Endometrial microvascular endothelial cells (primary cell): ENCODE measurements around the gene HCFC1. TPM values are rescaled to one million over a fixed set of nuclear protein-coding genes. Genes with fewer than 3 reads are reported as not detected.

ENCODE experiments used
- in situ Hi-C: cut with HindIII; loops from 2 replicates; pipeline ENCODE4 v1.10.0; 2017; ENCODE audit warnings: low sequenced_read_pairs, low pct_unique_long_range_greater_than_20kb; ENCODE audit errors: inconsistent ontology term
- total RNA-seq: library from RNA; depleted of rRNA; stranded (reverse); fragments of >200 nt; gene quantifications from one replicate; pipeline ENCODE4 v1.2.3, GENCODE V29; 2015; ENCODE audit errors: inconsistent ontology term

The HCFC1 gene
- total RNA-seq, 1 donor from 2014 or later: 44.8 TPM

DNA sequence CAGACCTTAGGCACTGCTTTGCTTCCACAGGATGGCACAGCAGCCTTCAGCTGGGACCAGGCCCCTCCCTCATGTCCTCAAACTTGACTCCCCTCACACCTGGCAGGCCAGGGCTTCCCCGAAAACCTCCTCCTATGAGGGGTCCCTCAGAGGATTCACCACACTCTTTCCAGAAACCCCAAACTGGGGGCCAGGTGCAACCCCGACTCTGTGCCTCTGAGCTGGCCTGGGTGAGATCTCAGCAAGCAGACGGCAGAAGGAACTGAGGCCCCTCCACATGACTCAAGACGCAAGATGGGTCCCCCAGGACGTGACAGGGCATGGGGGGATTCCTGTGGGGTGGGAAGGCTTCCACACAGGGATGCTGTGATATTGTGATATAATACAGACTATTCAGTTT is 6.2 kb downstream of the HCFC1 start:
- in situ Hi-C loops: no loop called here

DNA sequence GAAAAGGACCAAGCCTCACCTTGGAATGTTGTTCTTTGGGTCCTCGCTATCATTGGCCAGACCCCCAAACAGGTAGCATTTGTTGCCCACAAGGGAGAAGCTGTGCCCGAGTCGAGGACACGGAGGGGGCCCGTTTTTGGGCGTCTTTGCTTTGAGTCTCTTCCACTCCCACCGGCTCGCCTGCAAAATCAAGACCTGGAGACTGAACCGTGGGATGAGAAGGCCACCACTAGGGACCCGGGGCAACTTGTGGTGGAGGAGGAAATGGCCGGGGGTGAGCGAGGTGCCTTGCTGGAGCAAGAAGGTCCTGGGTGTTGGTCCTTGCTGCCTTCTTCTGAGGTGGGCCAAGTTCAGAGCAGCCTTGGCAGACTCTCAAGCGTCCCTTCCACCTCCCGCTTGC is 7.5 kb downstream of the HCFC1 start:
- in situ Hi-C loops: no loop called here

DNA sequence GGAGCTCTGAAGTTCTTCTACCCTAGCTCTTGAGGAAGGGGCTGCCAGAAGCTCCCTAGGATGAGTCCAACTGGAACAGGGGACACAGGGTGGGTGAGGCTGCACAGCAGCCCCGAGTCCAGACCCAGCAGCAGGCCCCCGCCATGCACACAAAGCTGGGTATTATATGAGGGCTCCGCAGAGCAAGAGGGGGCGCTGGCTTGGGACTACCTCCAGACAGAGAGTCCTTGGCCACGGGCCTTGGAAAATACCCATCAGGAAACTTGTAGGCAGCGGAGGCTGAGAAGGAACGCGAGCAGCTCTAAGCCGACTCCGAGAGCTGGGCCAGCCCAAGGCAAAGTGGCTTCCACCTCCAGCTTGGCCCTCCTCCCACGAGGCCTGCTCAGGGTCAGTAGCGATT is 8.1 kb downstream of the HCFC1 start:
- in situ Hi-C loops: no loop called here

DNA sequence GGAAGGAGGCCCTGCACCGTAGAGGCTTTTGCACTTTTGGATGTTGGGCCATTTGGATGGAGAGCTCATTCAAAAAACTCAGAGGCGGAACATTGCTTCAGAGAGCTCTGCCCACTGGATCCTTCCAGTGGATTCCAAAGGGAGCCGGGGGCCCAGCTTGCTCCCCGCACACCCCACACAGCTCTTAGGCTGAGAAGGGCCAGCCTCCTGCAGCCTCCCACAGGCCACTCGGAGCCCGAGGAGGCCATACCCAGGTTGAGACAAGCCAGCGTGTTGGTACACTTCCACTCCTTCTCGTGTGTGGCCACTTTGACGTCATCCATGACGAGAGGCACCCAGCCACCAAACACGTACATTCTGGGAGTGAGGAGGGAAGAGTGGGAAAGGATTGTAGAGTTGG is 10.3 kb downstream of the HCFC1 start:
- in situ Hi-C loops: no loop called here

DNA sequence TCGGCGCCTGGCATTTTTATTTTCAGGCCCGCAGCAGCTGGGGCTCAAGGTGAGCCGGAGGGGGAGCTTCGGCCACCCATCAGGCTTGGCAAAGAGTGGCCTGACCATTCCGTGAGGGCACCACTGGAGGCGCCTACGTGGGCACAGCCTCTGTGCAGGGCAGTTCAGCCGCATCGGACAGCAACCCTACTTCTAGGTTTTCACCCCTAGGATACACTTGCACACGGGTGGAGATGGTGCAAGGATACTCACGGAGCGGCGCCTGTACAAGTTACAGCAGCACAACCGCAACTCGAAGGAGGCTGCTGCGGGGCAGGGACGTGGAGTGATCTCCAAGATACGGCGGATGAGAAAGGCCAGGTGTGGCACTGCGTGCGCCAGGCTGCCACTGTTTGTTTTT is 10.8 kb downstream of the HCFC1 start:
- in situ Hi-C loops: no loop called here

DNA sequence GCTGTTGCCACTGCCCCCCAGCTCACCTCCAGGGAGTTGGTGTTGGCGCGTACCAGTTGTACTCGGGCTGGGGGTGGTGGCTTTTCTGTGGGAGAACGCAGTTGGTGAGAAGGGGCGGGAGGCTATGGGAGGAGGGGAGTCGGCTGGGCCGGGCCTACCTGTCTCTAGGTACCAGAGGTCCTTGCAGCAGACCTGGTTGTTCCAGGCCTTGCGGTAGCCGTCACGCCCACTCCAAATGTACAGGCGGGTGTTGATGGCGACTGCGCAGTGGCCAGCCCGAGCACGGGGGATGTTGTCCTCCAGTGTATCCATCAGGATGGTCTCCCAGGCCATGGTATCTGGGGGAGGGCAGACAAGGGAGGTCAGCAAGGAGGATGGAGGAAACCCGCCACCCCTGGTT is 11.5 kb downstream of the HCFC1 start:
- in situ Hi-C loops: no loop called here

DNA sequence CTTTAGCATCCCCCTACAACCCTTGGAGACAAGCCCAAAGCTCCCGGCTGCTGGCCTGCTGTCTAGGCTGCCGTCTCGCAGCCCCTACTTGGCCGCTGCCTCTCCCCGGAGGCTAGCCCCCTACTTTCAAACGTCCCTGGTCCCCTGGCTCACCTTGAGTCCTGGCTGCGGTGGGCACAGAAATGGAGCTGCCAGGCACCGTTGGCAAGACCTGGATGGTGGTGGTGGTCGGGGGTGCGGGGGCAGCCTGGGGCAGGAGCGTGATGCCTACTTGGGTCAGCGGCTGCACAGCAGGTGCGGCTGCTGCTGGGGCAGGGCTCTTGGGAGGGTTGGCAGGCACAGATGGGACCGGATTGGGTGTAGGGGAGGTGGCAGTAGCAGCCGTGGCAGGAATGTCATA is 12.0 kb downstream of the HCFC1 start:
- in situ Hi-C loops: no loop called here

DNA sequence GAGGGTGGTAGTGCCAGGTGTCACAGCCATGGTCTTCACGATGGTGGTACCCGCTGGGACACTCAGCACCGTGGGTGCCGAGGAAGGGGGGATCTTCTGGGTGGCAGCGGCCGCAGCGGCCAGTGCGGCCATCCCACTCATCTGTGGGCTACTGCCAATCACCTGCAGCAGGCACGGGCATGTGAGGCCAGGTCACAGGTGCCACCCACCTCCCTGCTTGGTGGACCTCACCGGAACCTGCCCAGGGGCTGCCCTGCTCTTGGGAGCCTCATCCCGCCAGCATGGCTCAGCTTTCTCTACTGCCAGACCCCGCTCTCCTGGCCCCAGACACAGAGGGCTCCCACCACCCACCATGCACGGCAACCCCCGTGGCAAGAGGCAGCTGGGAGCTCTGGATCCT is 13.0 kb downstream of the HCFC1 start:
- in situ Hi-C loops: no loop called here

DNA sequence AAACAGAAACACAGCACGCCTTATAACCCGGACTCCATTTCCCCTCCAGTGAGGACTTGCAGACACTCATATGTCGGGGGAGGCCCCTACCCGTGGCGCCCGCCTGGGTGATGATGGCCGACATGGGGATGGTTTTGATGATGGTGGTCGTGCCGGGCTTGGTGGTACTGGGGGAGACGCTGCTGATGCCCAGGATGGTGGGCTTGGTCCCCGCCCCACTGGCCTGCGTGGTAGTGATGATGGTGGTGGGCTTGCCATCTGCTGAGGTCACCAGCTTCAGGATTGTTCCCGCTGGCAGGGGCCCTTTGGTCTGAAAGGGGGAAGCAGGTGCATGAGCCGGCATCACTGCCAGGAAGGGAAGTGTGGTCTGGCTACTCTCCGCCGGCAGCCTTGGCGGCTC is 14.4 kb downstream of the HCFC1 start:
- in situ Hi-C loops: no loop called here

DNA sequence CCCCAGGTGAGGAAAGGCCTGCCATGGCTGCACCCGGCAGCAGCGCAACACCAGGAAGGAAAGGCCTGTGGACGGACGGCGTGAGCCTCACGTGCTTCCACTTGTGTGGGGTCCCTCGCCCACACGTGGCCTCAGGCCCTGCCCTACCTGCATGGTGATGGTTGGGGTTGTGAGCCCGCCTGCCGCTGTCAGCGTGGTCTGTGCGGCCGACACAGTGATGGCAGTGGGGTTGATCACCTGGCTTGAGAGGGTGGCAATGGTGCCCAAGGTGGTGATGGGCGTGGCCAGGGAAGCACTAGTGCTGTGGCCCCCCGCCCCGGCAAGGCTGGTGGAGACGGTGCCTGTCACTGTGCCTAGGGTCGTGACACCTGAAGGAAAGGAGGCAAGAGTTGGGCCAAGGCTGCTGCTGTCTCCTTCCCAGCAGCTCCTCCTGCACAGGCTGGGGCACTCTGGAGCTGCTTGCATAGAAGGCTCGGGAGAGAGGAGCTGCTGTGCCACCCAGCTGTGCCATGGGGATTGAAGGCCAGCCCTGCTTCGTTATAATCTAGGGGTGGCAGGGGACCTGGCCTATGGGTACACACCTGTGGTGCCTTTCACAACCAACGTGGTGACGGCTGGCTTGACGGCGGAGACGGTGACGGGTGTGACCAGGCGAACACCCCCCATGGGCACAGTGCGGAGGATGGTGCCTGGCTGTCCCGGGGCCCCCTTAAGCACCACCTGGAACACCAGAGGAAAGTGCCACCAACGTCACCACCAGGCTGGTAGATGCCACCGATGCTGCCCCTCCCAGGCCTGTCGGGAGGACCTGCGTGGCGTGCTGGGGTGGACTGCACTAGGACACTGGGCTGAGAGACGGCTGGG is 15.3 kb downstream of the HCFC1 start:
- in situ Hi-C loops: no loop called here

DNA sequence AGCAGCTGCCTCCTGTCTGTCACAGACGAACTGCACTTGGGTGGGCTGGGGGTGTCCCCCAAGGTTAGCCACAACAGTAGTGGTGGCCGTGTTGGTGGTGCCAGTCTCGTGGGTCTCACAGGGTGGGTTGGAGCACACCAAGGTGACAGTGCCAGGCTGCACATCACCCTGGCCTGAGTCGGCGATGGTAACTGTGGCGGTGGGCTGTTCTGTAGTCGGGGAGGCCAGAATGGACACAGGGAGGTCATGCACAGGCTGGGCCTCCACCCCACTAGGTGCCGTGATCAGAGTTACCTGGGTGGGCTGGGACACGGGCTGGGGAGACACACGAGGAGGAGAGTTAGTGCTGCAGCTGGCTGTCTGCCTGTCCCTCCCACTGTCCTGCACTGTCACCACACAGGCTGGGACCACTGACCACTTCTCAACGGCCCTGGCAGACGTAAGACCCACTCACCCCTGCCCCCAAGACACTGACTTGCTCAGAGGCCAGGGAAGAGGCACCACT is 16.3 kb downstream of the HCFC1 start:
- in situ Hi-C loops: no loop called here

DNA sequence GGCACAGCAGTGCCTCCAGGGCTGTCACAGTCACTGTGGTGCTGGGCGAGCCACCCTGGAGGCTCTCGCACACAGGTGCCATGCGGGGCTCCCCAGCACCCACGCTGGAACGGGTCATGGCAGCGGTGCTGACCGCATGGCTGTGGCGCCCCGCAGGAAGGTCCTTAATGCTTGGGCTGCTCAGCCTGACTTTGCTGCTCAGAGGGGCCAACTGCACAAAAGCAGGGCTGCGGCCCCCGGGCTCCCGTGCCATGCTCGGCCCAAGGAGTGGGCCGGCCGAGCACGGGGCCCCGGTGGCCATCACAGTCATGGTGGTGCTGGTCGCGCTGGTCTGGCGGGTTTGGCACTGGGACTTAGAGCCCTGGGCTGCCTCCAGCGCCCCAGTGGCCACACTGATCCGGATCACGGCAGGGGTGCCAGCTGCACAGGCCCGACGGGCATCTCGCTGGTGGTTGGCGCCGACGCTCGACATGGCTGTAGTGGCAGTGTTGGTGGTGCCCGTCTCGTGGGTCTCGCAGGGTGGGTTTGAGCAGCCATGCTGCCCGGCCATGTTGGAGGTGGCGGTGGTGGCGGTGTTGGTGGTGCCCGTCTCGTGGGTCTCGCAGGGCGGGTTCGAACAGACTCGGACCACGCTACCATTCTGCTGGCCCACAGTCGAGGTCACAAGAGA is 16.9 kb downstream of the HCFC1 start:
- in situ Hi-C loops: no loop called here

DNA sequence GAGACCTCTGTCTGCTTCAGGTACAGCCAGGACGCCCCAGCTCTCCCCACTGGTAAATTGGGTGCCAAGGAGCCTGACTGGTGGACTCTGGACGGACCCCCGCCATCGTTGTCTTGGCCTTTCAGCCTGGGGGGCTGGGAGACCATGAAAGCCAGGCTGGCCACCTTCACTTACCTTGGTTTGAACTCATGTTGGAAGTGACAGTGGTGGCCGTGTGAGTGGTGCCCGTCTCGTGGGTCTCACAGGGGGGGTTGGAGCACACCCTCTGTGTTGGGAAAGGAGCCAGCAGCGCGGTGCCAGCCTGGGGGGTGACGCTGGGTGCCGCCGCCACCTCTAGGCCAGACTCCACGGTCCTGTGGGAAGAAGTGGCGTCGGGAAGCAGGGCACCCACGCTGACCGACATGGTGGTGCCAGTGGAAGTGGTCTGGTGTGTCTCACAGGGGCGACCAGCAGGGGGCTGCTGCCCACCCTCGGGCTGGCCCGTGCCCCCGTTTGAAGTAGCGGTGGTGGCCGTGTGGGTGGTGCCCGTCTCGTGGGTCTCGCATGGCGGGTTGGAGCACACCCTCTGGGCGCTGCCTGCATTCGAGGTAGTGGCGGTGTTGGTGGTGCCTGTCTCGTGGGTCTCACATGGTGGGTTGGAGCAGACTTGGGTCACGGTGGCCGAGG is 17.6 kb downstream of the HCFC1 start:
- in situ Hi-C loops: no loop called here

DNA sequence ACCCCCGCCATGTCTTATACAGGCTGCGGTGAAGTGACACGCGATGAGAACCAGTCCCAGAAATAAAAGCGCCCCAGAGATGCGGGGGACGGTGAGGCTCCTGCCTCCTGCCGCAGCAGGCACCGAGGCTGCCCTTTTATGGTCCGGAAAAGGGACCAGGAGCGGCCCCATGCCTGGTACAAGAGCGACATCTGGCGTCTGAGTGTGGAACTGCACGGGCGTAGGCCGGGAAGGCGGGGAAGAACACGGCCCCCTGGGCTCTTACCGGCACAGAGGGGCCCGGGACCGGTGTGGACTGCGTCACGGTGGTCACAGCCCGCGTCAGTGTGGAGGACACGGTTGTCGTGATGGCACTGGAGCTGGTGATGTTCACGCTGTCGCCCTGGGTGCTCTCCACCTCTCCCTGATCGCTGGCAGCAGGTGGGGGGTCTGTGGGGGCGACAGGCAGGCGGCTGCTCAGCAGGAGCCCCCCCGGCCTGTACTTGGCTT is 18.2 kb downstream of the HCFC1 start:
- in situ Hi-C loops: no loop called here

DNA sequence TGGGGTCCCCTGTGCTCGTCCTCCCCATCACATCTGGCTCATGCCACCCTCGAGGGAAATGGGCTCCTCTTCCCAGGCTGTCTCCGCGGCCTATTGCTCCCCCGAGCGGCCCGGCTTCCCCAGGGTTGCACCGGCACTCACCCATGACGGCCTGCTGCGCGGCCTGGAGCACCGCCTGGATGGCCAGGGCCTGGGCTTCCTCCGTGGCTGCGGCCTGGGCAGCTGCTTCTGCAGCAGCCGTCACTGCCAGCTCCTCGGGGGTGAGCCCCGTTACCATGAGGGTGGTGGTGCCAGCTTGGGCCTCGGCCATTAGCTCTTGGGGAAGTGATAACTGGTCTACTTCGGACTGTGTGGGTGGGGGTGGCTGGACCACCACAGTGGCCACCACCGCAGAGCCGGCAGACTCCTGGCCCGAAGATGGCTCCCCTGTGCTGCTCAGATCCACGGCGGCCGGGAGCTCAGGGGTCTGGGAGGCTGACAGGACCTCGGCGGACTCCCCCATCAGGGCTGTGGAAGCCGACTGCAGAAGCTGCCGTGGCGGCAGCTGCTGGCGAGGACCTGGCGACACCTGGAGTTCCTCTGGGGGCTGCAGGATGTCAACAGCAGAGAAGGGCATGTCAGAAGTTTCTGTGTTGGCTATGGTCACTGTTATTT is 19.1 kb downstream of the HCFC1 start:
- in situ Hi-C loops: no loop called here

DNA sequence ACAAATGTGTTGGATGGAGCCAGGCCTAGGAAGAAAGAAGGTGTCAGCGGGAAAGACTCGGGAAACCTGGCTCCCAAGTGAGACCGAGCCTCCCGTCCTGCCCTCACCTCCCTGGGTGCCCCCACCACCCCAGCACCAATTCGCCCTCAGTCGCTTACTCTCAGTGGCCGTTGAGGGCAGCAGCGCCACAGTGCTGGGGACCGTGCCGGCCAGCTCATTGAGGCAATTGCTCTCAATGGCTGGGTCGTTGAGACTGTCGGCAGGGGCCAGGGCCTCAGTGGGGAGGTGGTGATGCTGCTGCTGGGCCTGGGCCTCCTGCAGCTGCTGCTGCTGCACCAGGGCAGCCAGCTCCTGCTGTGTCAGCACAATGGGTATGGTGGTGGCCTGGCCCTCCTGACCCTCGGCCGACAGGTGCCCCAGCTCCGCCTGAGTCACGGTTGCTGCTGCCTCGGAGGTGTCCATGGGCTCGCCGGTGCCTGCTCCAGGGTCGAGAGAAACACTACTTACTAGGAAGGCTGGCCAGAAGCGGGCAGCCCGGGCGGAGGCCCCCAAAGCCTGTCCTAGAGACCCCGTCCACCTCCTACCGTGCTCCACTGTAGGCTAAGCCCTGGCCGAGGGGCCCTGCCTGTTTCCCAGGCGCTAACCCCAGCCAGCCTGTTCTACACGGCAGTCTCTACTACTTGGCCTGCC is 19.8 kb downstream of the HCFC1 start:
- in situ Hi-C loops: no loop called here

DNA sequence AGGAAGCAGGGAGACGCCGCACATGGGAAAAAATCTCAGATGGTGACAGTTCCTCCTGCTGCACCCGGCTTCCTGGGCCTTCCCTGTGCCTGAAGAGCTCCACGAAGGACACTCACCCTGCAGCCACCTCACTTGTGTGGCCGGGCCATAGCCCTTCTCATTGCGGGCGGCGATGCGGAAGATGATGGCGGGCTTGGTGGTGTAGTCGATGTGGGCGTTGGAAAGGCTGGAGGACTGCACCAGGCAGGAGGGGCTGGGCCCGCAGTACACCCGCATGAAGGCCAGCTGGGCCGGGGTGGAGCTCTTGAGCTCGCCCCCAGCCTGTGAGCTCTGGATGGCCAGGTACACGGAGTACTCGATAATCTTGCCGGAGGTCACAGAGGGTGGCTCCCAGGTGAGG is 21.5 kb downstream of the HCFC1 start:
- in situ Hi-C loops: no loop called here

DNA sequence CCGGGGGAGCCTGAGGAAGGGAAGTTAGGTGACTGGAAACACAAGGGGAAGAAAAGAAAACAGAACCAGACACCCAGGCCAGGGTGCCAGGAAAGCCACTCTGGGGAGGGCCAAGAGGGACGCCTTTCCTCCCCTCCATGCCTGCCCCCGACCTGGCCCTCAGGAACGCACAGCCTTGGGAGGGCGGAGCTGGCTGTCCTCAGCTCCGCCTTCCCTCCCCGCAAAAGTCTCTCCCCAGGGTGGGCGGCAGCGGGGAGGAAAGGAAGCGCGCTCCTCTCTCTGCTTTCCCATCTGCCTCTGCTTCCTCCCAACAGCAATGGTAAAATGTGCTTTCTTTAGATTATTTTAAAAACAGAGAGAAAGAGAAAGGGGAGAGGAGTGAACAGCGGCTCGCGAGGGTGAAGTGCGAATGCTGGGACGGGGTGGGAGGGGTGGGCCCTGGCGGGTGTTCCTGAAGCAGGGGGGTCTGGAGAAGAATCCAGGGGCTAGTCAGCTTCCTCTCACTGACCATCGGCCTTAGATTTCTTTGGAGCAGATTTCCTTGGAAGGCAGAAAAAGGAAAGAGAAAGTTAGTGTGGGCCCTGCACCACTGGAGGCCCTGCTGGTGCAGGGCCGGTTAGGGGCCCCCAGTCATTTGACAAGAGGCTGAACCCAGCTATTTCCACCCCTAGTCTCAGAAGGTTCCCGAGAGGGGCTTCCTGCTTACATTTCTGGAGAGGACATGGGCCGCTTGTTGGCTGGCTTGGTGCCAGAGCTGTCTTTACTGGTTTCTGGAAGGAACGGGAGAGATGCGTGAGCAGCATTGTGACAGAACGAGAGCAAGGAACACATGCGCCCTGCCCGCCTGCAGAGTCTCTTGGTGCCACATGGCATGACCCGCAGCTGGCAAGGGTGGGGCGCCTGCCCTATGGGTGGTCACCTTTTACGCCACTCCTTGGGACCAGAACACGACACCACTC is 22.5 kb downstream of the HCFC1 start:
- in situ Hi-C loops: no loop called here
